ENCODE data around the gene TSPAN15.

TSPAN15 gene

GRCh38 chr10:69549959-69550358 lies 98.7 kb downstream of the TSPAN15 start:
- no peaks in the 10 kb centered on the region for H4K20me1 ChIP-seq (ENCODE audit: insufficient read depth, low read length)
- H3K79me2 ChIP-seq (ENCODE audit: insufficient read depth, low read length), result no peaks in the 10 kb centered on the region
- DNase-seq (no peak), ATAC-seq (ENCODE audit: insufficient read depth, low read depth) (no peak)
- no peaks in the 10 kb centered on the region for H3K27me3 ChIP-seq (ENCODE audit: insufficient read depth, low read length, poor library complexity)
- H3K27ac ChIP-seq (ENCODE audit: low read length), result no peak overlapping the region
- no peak overlapping the region for H3K4me3 ChIP-seq (ENCODE audit: low read depth in 1 of 2, low read length in 2 of 2)
- no peaks in the 10 kb centered on the region for H3K36me3 ChIP-seq (ENCODE audit: insufficient read depth, low read length)
- no peak overlapping the region for H3K4me2 ChIP-seq (ENCODE audit: insufficient read depth, low read length)
- peaks cover 12% of the 10 kb centered on the region for H3K9me3 ChIP-seq (ENCODE audit: insufficient read depth, low read length, severe bottlenecking)
- H3K4me1 ChIP-seq (ENCODE audit: insufficient read depth, low read length), result no peaks in the 10 kb centered on the region
- H3K9ac ChIP-seq (ENCODE audit: low read depth, low read length), result no peak overlapping the region
- TF ChIP-seq CTCF (IDR thresholded peaks at IDR 0.05; ENCODE audit: borderline replicate concordance, extremely low read depth, low read length, poor library complexity, severe bottlenecking) (no peak), EZH2 (IDR thresholded peaks at IDR 0.05; ENCODE audit: borderline replicate concordance, low read depth, low read length, severe bottlenecking) (no peak)
- H2AFZ ChIP-seq (ENCODE audit: low read depth, low read length), result no peak overlapping the region

DNA sequence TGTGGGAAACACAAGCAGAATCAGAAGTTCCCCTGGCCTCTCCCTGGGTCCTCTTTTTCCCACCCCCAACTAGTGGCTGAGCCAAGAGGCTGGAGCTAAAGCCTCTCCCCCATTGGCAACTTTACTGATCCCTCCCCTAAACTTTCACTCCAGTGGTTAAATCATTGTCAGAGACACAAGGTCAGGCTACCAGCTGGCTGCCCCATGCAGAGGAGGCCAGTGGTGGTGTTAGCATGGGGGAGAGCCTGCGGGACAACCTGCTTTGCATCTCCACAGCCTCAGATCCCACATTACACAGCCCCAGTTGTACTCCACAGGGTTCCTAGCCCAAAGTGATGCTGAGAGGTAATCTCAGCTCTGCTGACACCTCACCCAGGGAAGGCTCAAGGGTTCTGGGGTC lies 101.0 kb downstream of the TSPAN15 start:
- Histone ChIP-seq H3K27me3 (ENCODE audit: insufficient read depth, low read length, poor library complexity) (peaks cover 6% of the 10 kb centered on the region), H4K20me1 (ENCODE audit: insufficient read depth, low read length) (no peaks in the 10 kb centered on the region), H3K9me3 (ENCODE audit: insufficient read depth, low read length, severe bottlenecking) (peaks cover 12% of the 10 kb centered on the region), H3K36me3 (ENCODE audit: insufficient read depth, low read length) (no peaks in the 10 kb centered on the region), H3K27ac (ENCODE audit: low read length) (no peak overlapping the region), H3K9ac (ENCODE audit: low read depth, low read length) (no peak overlapping the region), H2AFZ (ENCODE audit: low read depth, low read length) (no peak overlapping the region), H3K79me2 (ENCODE audit: insufficient read depth, low read length) (no peaks in the 10 kb centered on the region), H3K4me3 (ENCODE audit: low read depth in 1 of 2, low read length in 2 of 2) (no peak overlapping the region), H3K4me1 (ENCODE audit: insufficient read depth, low read length) (no peaks in the 10 kb centered on the region), H3K4me2 (ENCODE audit: insufficient read depth, low read length) (no peak overlapping the region)
- TF ChIP-seq CTCF (IDR thresholded peaks at IDR 0.05; ENCODE audit: borderline replicate concordance, extremely low read depth, low read length, poor library complexity, severe bottlenecking), result no peak
- no peak for TF ChIP-seq EZH2 (IDR thresholded peaks at IDR 0.05; ENCODE audit: borderline replicate concordance, low read depth, low read length, severe bottlenecking)
- ATAC-seq (ENCODE audit: insufficient read depth, low read depth) (no peak), DNase-seq (no peak)

GRCh38 chr10:69553328-69553727 lies 102.1 kb downstream of the TSPAN15 start:
- Histone ChIP-seq H3K4me3 (ENCODE audit: low read depth in 1 of 2, low read length in 2 of 2) (no peak overlapping the region), H3K9me3 (ENCODE audit: insufficient read depth, low read length, severe bottlenecking) (peaks cover 12% of the 10 kb centered on the region), H2AFZ (ENCODE audit: low read depth, low read length) (no peak overlapping the region), H3K36me3 (ENCODE audit: insufficient read depth, low read length) (no peaks in the 10 kb centered on the region), H3K4me2 (ENCODE audit: insufficient read depth, low read length) (no peak overlapping the region), H3K4me1 (ENCODE audit: insufficient read depth, low read length) (peaks cover 2% of the 10 kb centered on the region; the same call in 1 of the 2 replicates), H4K20me1 (ENCODE audit: insufficient read depth, low read length) (no peaks in the 10 kb centered on the region), H3K79me2 (ENCODE audit: insufficient read depth, low read length) (no peaks in the 10 kb centered on the region), H3K27me3 (ENCODE audit: insufficient read depth, low read length, poor library complexity) (peaks cover 6% of the 10 kb centered on the region), H3K9ac (ENCODE audit: low read depth, low read length) (no peak overlapping the region), H3K27ac (ENCODE audit: low read length) (no peak overlapping the region)
- no peak for DNase-seq
- ATAC-seq (ENCODE audit: insufficient read depth, low read depth), result no peak
- TF ChIP-seq EZH2 (IDR thresholded peaks at IDR 0.05; ENCODE audit: borderline replicate concordance, low read depth, low read length, severe bottlenecking) (no peak), CTCF (IDR thresholded peaks at IDR 0.05; ENCODE audit: borderline replicate concordance, extremely low read depth, low read length, poor library complexity, severe bottlenecking) (no peak)

DNA sequence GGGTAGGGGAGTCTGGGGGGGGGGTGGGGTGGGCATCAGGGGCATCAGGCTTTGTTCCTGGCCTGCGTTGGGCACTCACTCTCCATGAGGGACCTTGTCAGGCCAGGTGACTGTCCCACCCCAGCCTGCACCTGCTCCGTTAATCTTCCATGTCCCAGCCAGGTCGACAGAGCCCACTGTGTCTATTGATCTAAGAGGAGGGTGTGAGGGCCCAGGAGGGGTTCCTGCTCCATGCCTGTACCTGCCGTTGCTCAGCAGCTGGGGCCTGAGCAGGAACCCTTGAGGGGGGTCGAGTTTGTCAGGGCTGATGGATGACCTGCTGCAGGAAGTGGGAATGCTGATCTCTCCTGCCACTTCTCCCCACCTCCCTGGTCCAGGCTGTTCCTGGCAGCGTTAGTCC lies 103.3 kb downstream of the TSPAN15 start:
- DNase-seq (no peak), ATAC-seq (ENCODE audit: insufficient read depth, low read depth) (no peak)
- TF ChIP-seq CTCF (IDR thresholded peaks at IDR 0.05; ENCODE audit: borderline replicate concordance, extremely low read depth, low read length, poor library complexity, severe bottlenecking), result no peak
- TF ChIP-seq EZH2 (IDR thresholded peaks at IDR 0.05; ENCODE audit: borderline replicate concordance, low read depth, low read length, severe bottlenecking), result no peak
- peaks cover 6% of the 10 kb centered on the region for H3K27me3 ChIP-seq (ENCODE audit: insufficient read depth, low read length, poor library complexity)
- H3K4me1 ChIP-seq (ENCODE audit: insufficient read depth, low read length), result peaks cover 9% of the 10 kb centered on the region
- H3K79me2 ChIP-seq (ENCODE audit: insufficient read depth, low read length), result no peaks in the 10 kb centered on the region
- no peak overlapping the region for H3K4me2 ChIP-seq (ENCODE audit: insufficient read depth, low read length)
- no peaks in the 10 kb centered on the region for H4K20me1 ChIP-seq (ENCODE audit: insufficient read depth, low read length)
- H3K27ac ChIP-seq (ENCODE audit: low read length), result no peak overlapping the region
- H2AFZ ChIP-seq (ENCODE audit: low read depth, low read length), result no peak overlapping the region
- H3K9ac ChIP-seq (ENCODE audit: low read depth, low read length), result no peak overlapping the region
- peaks cover 12% of the 10 kb centered on the region for H3K9me3 ChIP-seq (ENCODE audit: insufficient read depth, low read length, severe bottlenecking)
- H3K36me3 ChIP-seq (ENCODE audit: insufficient read depth, low read length), result no peaks in the 10 kb centered on the region
- no peak overlapping the region for H3K4me3 ChIP-seq (ENCODE audit: low read depth in 1 of 2, low read length in 2 of 2)

All from DND-41 (cell line).